T-cell (primary cell): Measurements from ENCODE around the gene DSC1. TPM values are rescaled to one million over a fixed set of nuclear protein-coding genes. Genes with fewer than 3 reads are reported as not detected.
A peak's percentile ranks its signal among the peaks of the same experiment; 100 is the strongest.

Experiments used
- ATAC-seq, 4 experiments: fragments of 200-7000 bp in 3 of 4; fragments of 150-1000 bp in 1 of 4; cut with Tn5 transposase; replicated peaks in 1 of 4; 1 replicate in 3 of 4; 2 replicates in 1 of 4; pipeline ENCODE4 v1.10.0; 2021; ENCODE audit warnings: moderate library complexity in 3 of 4, mild to moderate bottlenecking in 2 of 4, moderate number of reproducible peaks in 1 of 4
- CTCF ChIA-PET, 2 donors: fragments of 300-600 bp; sonication (Branson Sonifier 250); formaldehyde crosslinking; loops; one replicate each; lab custom pipeline; 2022; ENCODE audit warnings: antibody characterized with exemption in 2 of 2; lab: Charles Lee
- POLR2A ChIA-PET, 2 donors: fragments of 300-600 bp; sonication (Branson Sonifier 250); formaldehyde crosslinking; loops; one replicate each; lab custom pipeline; 2022; ENCODE audit warnings: antibody characterized with exemption in 2 of 2; lab: Charles Lee
- DNase-seq, 35 experiments: peaks; one replicate each; pipeline versions ENCODE4 v3.0.0 to v3.0.0-alpha.2; 2013 to 2023
- H3K27ac ChIP-seq: one replicate; pipeline ENCODE4 v1.5.1; 2013; ENCODE audit warnings: low read length
- H3K27me3 ChIP-seq, 2 experiments: replicated peaks in 1 of 2; 1 replicate in 1 of 2; 2 replicates in 1 of 2; pipeline versions ENCODE4 v1.6.1 to v1.7.0; 2013; ENCODE audit warnings: low read length in 1 of 2, mixed read lengths in 1 of 2; ENCODE audit not compliant: control insufficient read depth in 2 of 2, insufficient read depth in 2 of 2; ENCODE audit errors: extremely low read depth in 1 of 2
- H3K36me3 ChIP-seq, 2 donors: 1 replicate in 1 of 2; 2 replicates in 1 of 2; pipeline versions ENCODE4 v1.6.1 to v1.7.0; 2013; ENCODE audit warnings: low read length in 1 of 2; ENCODE audit not compliant: control insufficient read depth in 2 of 2, insufficient read depth in 1 of 2; ENCODE audit errors: extremely low read depth in 1 of 2
- H3K4me1 ChIP-seq, 2 experiments: 1 replicate in 1 of 2; 2 replicates in 1 of 2; pipeline versions ENCODE4 v1.6.1 to v1.7.0; 2013; ENCODE audit warnings: low read length in 2 of 2, mixed read lengths in 1 of 2; ENCODE audit not compliant: insufficient read depth in 2 of 2, control insufficient read depth in 1 of 2; ENCODE audit errors: extremely low read depth in 1 of 2
- H3K4me3 ChIP-seq, 2 donors: 1 replicate in 1 of 2; 2 replicates in 1 of 2; pipeline versions ENCODE4 v1.5.1 to v1.7.0; 2013; ENCODE audit warnings: mild to moderate bottlenecking in 2 of 2, low read length in 1 of 2, moderate library complexity in 1 of 2; ENCODE audit not compliant: control insufficient read depth in 1 of 2; ENCODE audit errors: extremely low read depth in 1 of 2
- H3K9me3 ChIP-seq: 2 replicates; pipeline ENCODE4 v1.7.0; 2013
- H3K27ac Mint-ChIP-seq, 2 donors: one replicate each; pipeline ENCODE4 v1.8.0; 2020 to 2021; ENCODE audit warnings: mild to moderate bottlenecking in 2 of 2, mixed read lengths in 2 of 2
- H3K27me3 Mint-ChIP-seq, 2 donors: one replicate each; pipeline ENCODE4 v1.8.0; 2021 to 2022; ENCODE audit warnings: mixed read lengths in 2 of 2
- H3K36me3 Mint-ChIP-seq: one replicate; pipeline ENCODE4 v1.8.0; 2021; ENCODE audit warnings: mixed read lengths
- H3K4me1 Mint-ChIP-seq, 3 donors: one replicate each; pipeline ENCODE4 v1.8.0; 2020 to 2022; ENCODE audit warnings: mixed read lengths in 3 of 3, mild to moderate bottlenecking in 1 of 3
- H3K4me3 Mint-ChIP-seq, 3 donors: one replicate each; pipeline ENCODE4 v1.8.0; 2020 to 2022; ENCODE audit warnings: mild to moderate bottlenecking in 3 of 3, mixed read lengths in 3 of 3, moderate library complexity in 3 of 3
- H3K9me3 Mint-ChIP-seq, 3 donors: one replicate each; pipeline ENCODE4 v1.8.0; 2020 to 2022; ENCODE audit warnings: mixed read lengths in 3 of 3
- WGBS: methylation state at CpG from one replicate; pipeline ENCODE4 v1.1.5; 2013; ENCODE audit warnings: missing lambda C conversion rate; ENCODE audit not compliant: insufficient coverage; 5-methylcytosine and 5-hydroxymethylcytosine counted together
- total RNA-seq, 35 experiments: library from RNA in 6 of 35; stranded (reverse) in 6 of 35; fragments of 120-200 nt in 1 of 35; gene quantifications; one replicate each; pipeline versions ENCODE4 v1.2.1 to v1.2.4 and lab custom pipeline; 2013 to 2026

Gene DSC1
- total RNA-seq, 5 donors from 2014 or later (not counting 1 experiment from before 2014, with no cell fraction given) = 1.5 to 5.9 (median 2.2) TPM

GRCh38 chr18:31161757-31162418, 768 bp downstream of the DSC1 start:
- no CpG with 5 or more reads among the region's 2 CpGs for WGBS
- Mint-ChIP-seq H3K36me3 (no peaks in the 10 kb centered on the region), H3K27me3 (no peaks in the 10 kb centered on the region), H3K4me1 (peaks cover 0 to 15% (median 9%) of the 10 kb centered on the region in 3 donors), H3K27ac (peak overlapping the region; percentile 57 to 89), H3K9me3 (peaks cover 0 to 7% (median 6%) of the 10 kb centered on the region in 3 donors), H3K4me3 (peak overlapping the region; percentile 59 to 77 (median 65))
- Histone ChIP-seq H3K36me3 (no peaks in the 10 kb centered on the region), H3K9me3 (no peaks in the 10 kb centered on the region), H3K27ac (no peak overlapping the region), H3K27me3 (no peaks in the 10 kb centered on the region), H3K4me1 (peaks cover 3 to 21% of the 10 kb centered on the region in 2 experiments), H3K4me3 (peak overlapping the region in 1 of 2 donors; percentile 35)
- no peak for DNase-seq
- ChIA-PET POLR2A (no interaction called here), CTCF (interaction anchor here in 1 of 2 donors (0.6 kb wide), 1 partner anchor 86 kb away, joined by 3 read pairs; no protein-coding TSS in a partner anchor)
- no peak for ATAC-seq

GRCh38 chr18:31156821-31157763, 5.6 kb downstream of the DSC1 start:
- ATAC-seq = no peak
- WGBS = 84% methylated on average over 5 of the region's 13 CpGs

GRCh38 chr18:31155498-31155897, 7.2 kb downstream of the DSC1 start:
- WGBS = 100% methylated on average over 2 of the region's 4 CpGs
- DNase-seq (no peak), ATAC-seq (no peak)
- POLR2A ChIA-PET = no interaction called here
- CTCF ChIA-PET = no interaction called here
- Mint-ChIP-seq H3K4me3 (no peak overlapping the region), H3K36me3 (peaks cover 3% of the 10 kb centered on the region), H3K4me1 (no peaks in the 10 kb centered on the region), H3K27ac (no peak overlapping the region), H3K27me3 (no peaks in the 10 kb centered on the region), H3K9me3 (peaks cover 0 to 4% (median 3%) of the 10 kb centered on the region in 3 donors)
- no peaks in the 10 kb centered on the region for H3K9me3 ChIP-seq
- H3K27me3 ChIP-seq = no peaks in the 10 kb centered on the region
- H3K4me1 ChIP-seq = no peaks in the 10 kb centered on the region
- no peak overlapping the region for H3K4me3 ChIP-seq
- no peaks in the 10 kb centered on the region for H3K36me3 ChIP-seq
- no peak overlapping the region for H3K27ac ChIP-seq

More at GRCh38 chr18:31156821-31157763, 5.6 kb downstream of the DSC1 start:
- Histone ChIP-seq H3K27me3 (no peaks in the 10 kb centered on the region), H3K27ac (no peak overlapping the region), H3K9me3 (no peaks in the 10 kb centered on the region), H3K36me3 (no peaks in the 10 kb centered on the region), H3K4me3 (no peak overlapping the region), H3K4me1 (peaks cover 0 to 9% of the 10 kb centered on the region in 2 experiments)
- DNase-seq = no peak
- Mint-ChIP-seq H3K9me3 (peaks cover 0 to 4% (median 3%) of the 10 kb centered on the region in 3 donors), H3K27me3 (no peaks in the 10 kb centered on the region), H3K4me3 (no peak overlapping the region), H3K4me1 (peaks cover 0 to 2% (median 0%) of the 10 kb centered on the region in 3 donors), H3K27ac (no peak overlapping the region), H3K36me3 (peaks cover 3% of the 10 kb centered on the region)
- ChIA-PET POLR2A (no interaction called here), CTCF (no interaction called here)

GRCh38 chr18:31154181-31154580, 8.5 kb downstream of the DSC1 start:
- H3K4me3 ChIP-seq = no peak overlapping the region
- Mint-ChIP-seq H3K27ac (no peak overlapping the region), H3K27me3 (no peaks in the 10 kb centered on the region), H3K9me3 (peaks cover 0 to 4% (median 3%) of the 10 kb centered on the region in 3 donors), H3K36me3 (peaks cover 3% of the 10 kb centered on the region), H3K4me1 (no peaks in the 10 kb centered on the region), H3K4me3 (no peak overlapping the region)
- H3K4me1 ChIP-seq = no peaks in the 10 kb centered on the region
- POLR2A ChIA-PET = no interaction called here
- ATAC-seq (no peak), DNase-seq (no peak)
- WGBS = no CpG with 5 or more reads among the region's 2 CpGs
- no peaks in the 10 kb centered on the region for H3K9me3 ChIP-seq
- H3K27me3 ChIP-seq = no peaks in the 10 kb centered on the region
- H3K27ac ChIP-seq = no peak overlapping the region
- H3K36me3 ChIP-seq = no peaks in the 10 kb centered on the region
- CTCF ChIA-PET = no interaction called here

- no peaks in the 10 kb centered on the region for H3K27me3 Mint-ChIP-seq
- peaks cover 4 to 17% (median 7%) of the 10 kb centered on the region in 3 donors for H3K9me3 Mint-ChIP-seq
- no peak overlapping the region for H3K27ac Mint-ChIP-seq
- WGBS = 14% methylated on average over 1 of the region's 3 CpGs
- Histone ChIP-seq H3K4me3 (no peak overlapping the region), H3K9me3 (no peaks in the 10 kb centered on the region), H3K27me3 (no peaks in the 10 kb centered on the region), H3K36me3 (no peaks in the 10 kb centered on the region), H3K4me1 (no peaks in the 10 kb centered on the region), H3K27ac (no peak overlapping the region)
- H3K4me1 Mint-ChIP-seq = no peaks in the 10 kb centered on the region
- DNase-seq (no peak), ATAC-seq (no peak)
- POLR2A ChIA-PET = no interaction called here
- CTCF ChIA-PET = no interaction called here
- peaks cover 5% of the 10 kb centered on the region for H3K36me3 Mint-ChIP-seq
- no peak overlapping the region for H3K4me3 Mint-ChIP-seq
These were observed 13.3 kb downstream of the DSC1 start for GRCh38 chr18:31149351-31149750.

- Mint-ChIP-seq H3K27me3 (no peaks in the 10 kb centered on the region), H3K4me3 (no peak overlapping the region), H3K27ac (no peak overlapping the region), H3K36me3 (peaks cover 5% of the 10 kb centered on the region), H3K9me3 (peaks cover 6 to 18% (median 7%) of the 10 kb centered on the region in 3 donors), H3K4me1 (no peaks in the 10 kb centered on the region)
- no peaks in the 10 kb centered on the region for H3K27me3 ChIP-seq
- ATAC-seq (no peak), DNase-seq (no peak)
- no peaks in the 10 kb centered on the region for H3K4me1 ChIP-seq
- CTCF ChIA-PET = no interaction called here
- H3K4me3 ChIP-seq = no peak overlapping the region
- H3K9me3 ChIP-seq = no peaks in the 10 kb centered on the region
- H3K27ac ChIP-seq = no peak overlapping the region
- POLR2A ChIA-PET = no interaction called here
- no peaks in the 10 kb centered on the region for H3K36me3 ChIP-seq
- no CpG with 5 or more reads among the region's 3 CpGs for whole genome bisulfite sequencing
These were observed 14.1 kb downstream of the DSC1 start for GRCh38 chr18:31148600-31148999.
